HepG2 (cell line): ENCODE measurements around the gene MTRF1. TPM values are rescaled to one million over a fixed set of nuclear protein-coding genes. Genes with fewer than 3 reads are reported as not detected.
A peak's percentile ranks its signal among the peaks of the same experiment; 100 is the strongest.

Experiments
- CBFB ChIP-seq: sonication (generic); formaldehyde crosslinking; IDR thresholded peaks from 2 replicates; pipeline ENCODE4 v1.4.0; 2020; ENCODE audit warnings: missing genetic modification reagents
- CSRNP2 ChIP-seq: sonication (generic); formaldehyde crosslinking; conservative IDR thresholded peaks from 2 replicates; pipeline ENCODE4 v1.8.0; 2022; ENCODE audit warnings: low read depth, missing genetic modification reagents
- DZIP1 ChIP-seq: sonication (generic); formaldehyde crosslinking; IDR thresholded peaks from 2 replicates; pipeline ENCODE4 v1.5.0; 2020; ENCODE audit warnings: mild to moderate bottlenecking, missing genetic modification reagents
- ETV5 ChIP-seq: IDR thresholded peaks from 2 replicates; pipeline ENCODE4 v1.6.1; 2018; ENCODE audit warnings: missing biosample characterization, missing genetic modification reagents, inconsistent platforms, borderline replicate concordance
- FOXC1 ChIP-seq: sonication (generic); formaldehyde crosslinking; IDR thresholded peaks from 2 replicates; pipeline ENCODE4 v1.8.0; 2022; ENCODE audit warnings: mild to moderate bottlenecking, missing genetic modification reagents, borderline replicate concordance
- HBP1 ChIP-seq: IDR thresholded peaks from 2 replicates; pipeline ENCODE4 v1.6.1; 2016; ENCODE audit warnings: low read depth, control low read depth
- MIER2 ChIP-seq: IDR thresholded peaks from 2 replicates; pipeline ENCODE4 v1.6.1; 2016; ENCODE audit warnings: missing biosample characterization, missing genetic modification reagents
- MNT ChIP-seq: fragments of 450-650 bp; IDR thresholded peaks from 2 replicates; pipeline ENCODE4 v1.6.1; 2016
- NFYB ChIP-seq: sonication (generic); formaldehyde crosslinking; IDR thresholded peaks from 2 replicates; pipeline ENCODE4 v1.4.0; 2020; ENCODE audit warnings: missing genetic modification reagents
- PLRG1 ChIP-seq: fragments of 450-650 bp; conservative IDR thresholded peaks from 2 replicates; pipeline ENCODE4 v1.6.1; 2016
- RNF2 ChIP-seq: fragments of 450-650 bp; conservative IDR thresholded peaks from 2 replicates; pipeline ENCODE4 v1.6.1; 2016; ENCODE audit warnings: low read depth
- SMYD3 ChIP-seq: sonication (generic); formaldehyde crosslinking; IDR thresholded peaks from 2 replicates; pipeline ENCODE4 v1.8.1; 2023; ENCODE audit warnings: mild to moderate bottlenecking, missing genetic modification reagents
- ZMYM2 ChIP-seq: sonication (generic); formaldehyde crosslinking; IDR thresholded peaks from 2 replicates; pipeline ENCODE4 v1.8.0; 2022; ENCODE audit warnings: mild to moderate bottlenecking, missing genetic modification reagents
- ZNF256 ChIP-seq: sonication (generic); formaldehyde crosslinking; conservative IDR thresholded peaks from 2 replicates; pipeline ENCODE4 v1.4.0; 2020; ENCODE audit warnings: missing genetic modification reagents
- ZNF547 ChIP-seq: sonication (generic); formaldehyde crosslinking; IDR thresholded peaks from 2 replicates; pipeline ENCODE4 v1.5.1; 2020; ENCODE audit warnings: mild to moderate bottlenecking, missing genetic modification reagents
- ZNF746 ChIP-seq: sonication (generic); formaldehyde crosslinking; IDR thresholded peaks from 2 replicates; pipeline ENCODE4 v1.8.0; 2022; ENCODE audit warnings: mild to moderate bottlenecking, missing genetic modification reagents
- ZNF782 ChIP-seq: sonication (generic); formaldehyde crosslinking; IDR thresholded peaks from 2 replicates; pipeline ENCODE4 v1.4.0; 2020; ENCODE audit warnings: missing genetic modification reagents, mild to moderate bottlenecking, borderline replicate concordance
- polyA plus RNA-seq, 8 experiments: library from polyadenylated mRNA; depleted of rRNA in 3 of 8; stranded (reverse) in 7 of 8; unstranded in 1 of 8; fragments of >200 nt; fragmentation: Illumina TruSeq in 4 of 8; extraction: Trizol in 4 of 8; gene quantifications; 2 replicates each; pipeline versions ENCODE4 v1.2.1 to v1.2.3, GENCODE V29; 2011 to 2016; ENCODE audit warnings: low read depth in 4 of 8, missing spikeins in 1 of 8, mixed read lengths in 1 of 8; ENCODE audit not compliant: insufficient read depth in 1 of 8
- total RNA-seq, 5 experiments: library from RNA; depleted of rRNA; stranded (reverse); fragments of >200 nt; fragmentation: Illumina TruSeq; extraction: Trizol; gene quantifications; 2 replicates each; pipeline ENCODE4 v1.2.3, GENCODE V29; 2016; ENCODE audit warnings: low read depth in 1 of 5

The MTRF1 gene
- total and polyA plus RNA-seq, 2 of the 13 experiments (the other 11 are each of a cell fraction or from before 2014, with no cell fraction given) = 21.6 to 27.2 TPM

- TF ChIP-seq PLRG1 = no peak
- no peak for TF ChIP-seq ZNF256 (CRISPR knock-in tag)
- TF ChIP-seq ZNF746 (CRISPR knock-in tag) = peak; percentile 43; the same call in 1 of the 2 replicates
- no peak for TF ChIP-seq ZNF782 (CRISPR knock-in tag)
- TF ChIP-seq NFYB (CRISPR knock-in tag) = 0 out of 2 replicates have a peak, but pooled peaks have one; percentile 23
- no peak for TF ChIP-seq CSRNP2 (CRISPR knock-in tag)
- TF ChIP-seq ZMYM2 (CRISPR knock-in tag) = 0 out of 2 replicates have a peak, but pooled peaks have one; percentile 1
- TF ChIP-seq DZIP1 (CRISPR knock-in tag) = no peak
- peak; percentile 100 for TF ChIP-seq CBFB (CRISPR knock-in tag)
- 0 out of 2 replicates have a peak, but pooled peaks have one; percentile 45 for TF ChIP-seq ZNF547 (CRISPR knock-in tag)
- TF ChIP-seq FOXC1 (CRISPR knock-in tag) = peak; percentile 39; the same call in 1 of the 2 replicates
- TF ChIP-seq MNT = no peak
- 0 out of 2 replicates have a peak, but pooled peaks have one; percentile 29 for TF ChIP-seq RNF2
- no peak for TF ChIP-seq ETV5 (CRISPR knock-in tag)
- TF ChIP-seq HBP1 (CRISPR knock-in tag) = peak; percentile 38; the same call in 1 of the 2 replicates
- TF ChIP-seq SMYD3 (CRISPR knock-in tag) = no peak
- no peak for TF ChIP-seq MIER2 (CRISPR knock-in tag)
Observed at GRCh38 chr13:41289463-41289881, 26.1 kb upstream of the MTRF1 start (continued).
